Stimulated activated naive CD8-positive, alpha-beta T cell treated with anti-CD3 and anti-CD28 coated beads, Interleukin-15, Interleukin-2, amounts not matched to agents 100 U/mL and 50 U/mL, for 24 hours (primary cell): ENCODE results near the gene FAM53B.

ENCODE experiments used
- ATAC-seq: fragments of 150-1000 bp; cut with Tn5 transposase; one replicate; pipeline ENCODE4 v1.10.0; 2021
- DNase-seq: peaks from one replicate; pipeline ENCODE4 v3.0.0; 2021

FAM53B gene

DNA sequence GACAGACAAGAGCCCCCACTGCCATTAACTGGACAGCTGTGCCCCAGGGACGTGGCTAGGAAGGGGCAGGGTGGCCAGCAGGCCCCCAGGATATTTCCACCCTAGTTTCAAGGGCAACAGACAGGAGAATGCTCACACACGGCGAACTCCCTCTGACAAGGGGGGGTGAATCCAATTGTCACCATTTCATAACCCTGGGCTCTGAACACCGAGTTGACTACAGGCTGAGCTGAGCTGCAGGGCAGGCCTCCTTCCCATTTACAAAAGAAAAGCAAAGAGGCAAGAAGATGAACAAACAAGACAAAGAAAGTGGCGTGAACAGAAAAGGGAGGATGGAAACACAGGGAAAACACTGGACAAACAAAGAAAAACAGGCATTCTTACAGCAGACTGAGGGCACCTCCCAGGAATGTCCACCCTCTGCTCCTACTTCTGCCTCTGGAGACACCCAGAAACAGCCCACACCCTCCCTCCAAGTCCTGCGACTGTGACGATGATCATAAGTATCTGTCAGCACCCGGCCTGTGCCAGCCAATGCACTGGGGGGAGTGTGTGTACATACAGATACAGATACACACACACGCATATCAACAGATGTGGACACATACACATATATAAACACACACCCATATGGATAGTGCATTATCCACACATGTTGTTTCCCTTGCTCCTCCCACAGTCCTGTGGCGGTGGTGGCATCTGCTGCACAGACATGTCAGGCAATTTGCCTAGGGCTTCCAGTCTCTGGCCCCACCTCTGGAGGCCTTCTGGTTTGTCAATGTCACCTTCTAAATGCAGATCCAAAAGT lies 66.2 kb downstream of the FAM53B start:
- ATAC-seq (no peak), DNase-seq (no peak)

DNA sequence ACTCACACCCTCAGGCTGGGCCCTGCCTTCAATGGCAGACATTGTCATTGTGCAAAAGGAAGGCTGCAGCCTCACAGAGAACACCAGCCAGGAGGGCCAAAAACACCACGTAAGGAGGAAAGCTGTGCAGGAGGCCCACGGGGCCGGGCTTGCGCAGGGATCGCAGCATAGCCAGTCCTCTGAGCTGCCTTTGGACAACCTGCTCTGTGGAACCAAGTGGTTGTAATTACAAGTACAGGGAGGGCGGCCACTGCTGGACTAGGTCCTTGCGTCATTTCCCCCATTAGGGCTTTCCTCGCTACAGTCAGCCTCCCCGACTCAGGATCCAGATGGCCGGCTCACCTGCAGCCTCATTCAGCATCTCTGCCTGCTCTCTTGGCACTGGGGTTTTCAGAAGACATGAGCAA lies 66.9 kb downstream of the FAM53B start:
- no peak for ATAC-seq

DNA sequence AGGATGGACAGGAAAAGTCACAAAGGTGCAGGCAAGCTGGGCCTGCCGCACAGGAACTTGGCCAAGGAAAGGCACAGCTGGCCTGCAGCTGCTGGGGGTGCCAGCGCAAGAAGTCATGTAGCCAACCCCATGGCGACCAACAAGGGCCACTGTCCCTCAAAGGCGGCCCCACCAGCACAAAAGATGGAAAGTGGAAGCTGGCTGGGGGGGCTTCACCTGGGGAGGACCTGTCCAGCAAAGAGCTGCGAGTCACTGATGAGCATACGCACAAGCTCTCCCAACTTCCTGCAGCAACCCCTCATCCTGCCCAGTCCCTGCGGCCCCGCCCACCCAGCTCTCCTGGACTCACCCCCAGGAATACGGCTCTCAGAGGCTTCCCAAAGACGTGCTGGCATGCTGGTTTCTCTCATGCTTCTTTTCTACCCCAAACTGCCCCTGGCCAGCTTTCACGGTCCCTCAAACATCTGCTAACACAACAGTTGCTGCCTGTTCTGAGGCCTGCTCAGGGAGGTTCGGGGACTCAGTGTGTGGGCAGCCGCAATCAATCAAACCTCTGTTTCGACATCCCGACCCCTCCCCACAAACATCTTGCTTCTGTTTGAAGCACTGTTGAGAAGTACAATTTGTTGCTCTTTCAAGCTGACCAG lies 67.6 kb downstream of the FAM53B start:
- no peak for DNase-seq
- ATAC-seq: no peak

More for the DNA sequence above, 66.9 kb downstream of the FAM53B start:
- no peak for DNase-seq

DNA sequence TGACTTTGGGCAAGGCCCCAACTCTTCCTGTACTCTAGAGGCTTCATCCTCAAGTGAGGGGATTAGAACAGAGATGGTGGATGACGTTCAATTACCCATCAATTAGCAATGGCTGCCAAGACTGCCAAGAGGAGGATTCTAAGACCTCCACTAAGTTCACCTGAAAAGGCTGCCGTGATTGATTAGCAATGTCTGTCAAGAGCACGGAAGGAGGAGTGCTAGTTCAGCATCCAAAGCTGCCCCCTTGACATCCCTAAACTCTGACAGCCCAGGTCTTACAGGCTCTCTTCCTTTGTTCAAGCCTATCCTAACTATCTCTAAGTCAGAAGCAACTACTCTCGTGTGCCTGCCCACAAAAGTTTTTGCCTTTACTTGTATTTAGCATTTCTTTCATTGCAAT lies 68.4 kb downstream of the FAM53B start:
- no peak for ATAC-seq
- DNase-seq: no peak

DNA sequence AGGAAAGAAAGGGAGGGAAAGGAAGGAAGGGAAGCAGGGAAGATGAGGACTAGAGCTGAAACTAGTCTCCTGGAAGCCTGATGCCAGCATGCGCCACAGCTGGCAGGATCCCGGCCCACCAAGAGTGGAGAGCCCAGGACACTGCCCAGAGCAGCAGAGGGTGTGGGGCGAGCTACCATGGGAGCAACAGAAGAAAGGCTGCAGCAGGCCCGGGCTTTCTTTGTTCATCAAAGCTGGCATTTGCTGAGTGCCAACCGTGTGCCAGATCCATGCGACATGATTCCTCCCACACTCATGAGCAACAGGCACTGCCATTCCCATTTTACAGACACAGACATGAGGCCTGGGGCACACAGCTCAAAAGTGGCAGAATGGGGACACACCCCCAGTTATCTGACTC lies 68.9 kb downstream of the FAM53B start:
- no peak for DNase-seq
- no peak for ATAC-seq

DNA sequence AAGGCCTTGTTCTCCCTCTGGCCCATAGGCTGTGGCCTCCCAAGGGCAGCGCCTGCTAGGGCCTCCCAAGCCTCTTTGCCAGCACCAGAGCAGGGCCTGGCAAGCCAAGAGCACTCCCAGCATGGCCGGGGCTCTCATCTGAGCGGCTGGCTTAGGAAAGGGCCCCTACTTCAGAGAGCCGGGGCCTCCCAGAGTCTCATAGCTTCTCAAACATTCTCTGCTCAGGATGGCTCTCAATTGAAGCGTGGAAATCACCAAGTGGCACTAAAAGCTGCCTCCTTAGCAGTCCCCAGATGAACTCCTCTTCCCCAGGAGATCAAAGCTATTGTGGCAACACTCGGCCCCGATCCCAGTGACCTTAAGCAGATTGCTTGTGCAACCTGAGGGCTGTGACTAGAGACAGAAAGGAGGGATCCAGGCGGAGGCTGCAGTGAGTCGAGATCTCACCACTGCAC lies 69.4 kb downstream of the FAM53B start:
- ATAC-seq (no peak), DNase-seq (no peak)

DNA sequence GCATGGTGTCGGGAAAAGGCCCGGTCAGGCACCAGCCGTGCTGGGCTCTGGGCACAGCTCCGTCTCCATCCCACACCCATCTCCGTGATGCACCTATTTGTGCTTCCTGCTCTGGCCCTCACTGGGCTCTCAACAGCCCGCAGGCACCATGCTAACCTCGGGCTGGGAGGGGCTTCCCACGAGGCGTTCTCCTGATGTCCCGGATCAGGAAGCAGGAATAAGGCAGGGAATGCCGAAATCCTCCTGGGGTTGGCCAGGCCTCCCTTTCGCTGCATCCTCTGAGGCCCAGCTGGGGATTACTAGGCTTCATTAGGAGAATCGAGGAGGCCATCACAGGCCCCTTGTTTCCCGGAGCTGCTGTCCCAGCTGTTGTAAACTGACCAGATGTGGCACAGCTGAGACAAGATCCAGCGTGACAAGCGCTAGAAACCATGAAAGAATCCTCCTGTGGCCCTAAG lies 72.0 kb downstream of the FAM53B start:
- DNase-seq (no peak), ATAC-seq (no peak)

DNA sequence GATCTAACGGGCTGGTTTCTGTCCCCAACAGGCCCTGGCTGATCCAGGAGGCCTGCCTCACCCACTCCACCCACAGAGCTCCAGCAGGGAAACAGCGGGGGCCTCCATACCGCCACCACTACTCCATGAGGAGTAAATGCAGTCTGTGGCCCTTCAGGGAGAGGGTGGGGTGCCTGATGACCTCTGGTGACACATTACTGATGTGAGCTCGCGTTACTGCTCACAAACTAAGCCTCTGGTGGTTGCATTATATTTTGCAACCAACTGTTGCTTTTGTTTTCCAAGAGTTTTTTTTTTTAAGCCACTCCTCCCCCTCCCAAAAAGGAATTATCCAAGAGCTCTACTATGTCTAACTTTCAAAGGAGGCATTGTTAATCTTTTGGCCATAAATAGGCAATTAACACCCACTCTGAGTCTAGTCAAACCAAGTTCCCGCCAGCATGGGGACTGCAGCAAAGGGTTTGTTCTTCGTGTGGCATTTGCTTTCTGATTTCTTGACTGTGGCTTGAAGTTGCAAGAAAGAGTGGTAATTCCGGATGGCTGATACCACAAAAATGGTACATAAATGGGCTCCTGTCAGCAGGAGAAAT lies 72.6 kb downstream of the FAM53B start:
- no peak for DNase-seq
- peak; percentile 53 for ATAC-seq

DNA sequence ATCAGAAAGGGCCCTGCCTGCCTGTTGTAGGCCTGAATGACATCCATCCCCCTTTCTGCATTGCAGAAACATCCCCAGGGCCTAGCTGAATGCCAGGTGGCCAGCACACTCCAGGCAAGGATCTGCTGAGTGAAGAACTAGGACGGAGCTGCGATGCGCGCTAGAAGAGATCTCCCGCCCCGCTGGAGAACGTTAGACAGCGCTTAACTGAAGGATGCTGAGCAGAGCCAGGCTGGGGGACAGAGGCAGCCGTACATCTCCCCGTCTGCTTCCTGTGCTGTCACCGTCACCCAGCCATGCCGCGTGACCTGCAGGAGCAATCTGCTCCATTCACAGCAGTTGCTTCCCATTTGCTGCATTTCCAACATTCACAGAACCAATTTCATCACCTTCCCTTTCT lies 73.3 kb downstream of the FAM53B start:
- DNase-seq (no peak), ATAC-seq (no peak)

DNA sequence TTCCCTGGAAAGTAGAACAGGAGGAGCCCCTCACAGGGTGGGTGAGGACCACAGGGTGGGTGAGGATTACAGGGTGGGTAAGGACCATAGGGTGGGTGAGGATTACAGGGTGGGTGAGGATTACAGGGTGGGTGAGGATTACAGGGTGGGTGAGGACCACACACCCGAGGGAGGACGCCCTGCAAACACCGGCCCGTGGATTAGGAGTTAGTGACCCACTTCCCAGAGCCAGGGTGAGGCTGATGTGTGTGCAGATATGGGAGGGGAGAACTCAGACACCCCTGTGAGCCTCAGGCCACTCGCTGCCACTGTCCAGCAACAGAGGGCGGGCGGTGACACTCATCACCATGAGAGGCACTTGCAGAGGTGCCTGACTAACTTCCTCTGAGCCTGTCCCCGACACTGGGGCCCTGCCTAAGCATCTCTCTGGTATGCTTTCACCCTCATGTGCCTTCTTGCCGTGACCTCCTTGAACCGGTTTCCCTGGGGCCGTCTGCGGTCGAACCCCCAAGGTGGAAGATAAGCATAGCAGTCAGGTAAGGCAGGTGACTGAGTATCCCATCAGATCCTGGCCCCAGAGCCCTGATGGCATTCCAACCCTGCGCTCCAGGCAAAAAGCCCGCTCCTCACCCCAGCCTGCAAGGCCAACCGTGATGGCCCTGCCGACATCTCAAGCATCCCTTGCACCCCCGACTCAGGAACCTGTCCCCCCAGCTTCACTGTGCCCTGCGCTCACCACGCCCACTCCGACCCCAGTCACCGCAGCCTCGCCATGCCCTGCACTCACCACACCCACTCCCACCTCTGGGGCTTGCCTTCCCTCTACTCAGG lies 74.1 kb downstream of the FAM53B start:
- no peak for DNase-seq
- ATAC-seq: no peak

DNA sequence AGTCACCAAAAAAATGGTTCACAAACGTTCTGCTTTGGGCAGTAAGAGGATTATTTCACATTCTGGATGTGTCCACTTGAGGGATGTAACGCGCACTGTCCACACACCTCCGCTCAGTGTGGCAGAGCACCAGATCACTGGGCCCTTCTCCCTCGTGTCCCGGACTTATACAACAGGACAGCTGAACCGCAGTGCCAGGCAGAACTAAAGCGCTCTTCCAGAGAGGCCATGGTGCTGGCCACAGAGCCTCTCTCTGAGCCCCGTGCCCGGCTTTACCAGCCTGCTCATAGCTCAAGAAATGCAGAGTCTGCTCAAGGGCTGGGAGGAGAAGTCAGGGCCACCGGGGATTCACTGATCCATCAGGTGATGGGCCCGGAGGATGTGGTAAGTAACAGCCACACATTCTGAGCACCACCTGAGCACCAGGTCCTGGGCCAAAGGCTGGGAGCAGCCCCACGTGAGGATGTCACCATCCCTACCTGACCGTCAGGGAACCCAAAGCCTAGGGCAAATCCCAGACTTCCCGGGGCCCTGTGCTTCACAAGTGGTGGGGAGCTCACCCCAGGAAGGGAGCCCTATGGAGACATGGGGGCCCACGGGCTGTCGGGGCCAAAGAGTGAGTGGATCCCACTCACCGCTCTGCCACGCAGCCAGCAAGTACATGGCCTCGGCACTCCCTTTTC lies 74.9 kb downstream of the FAM53B start:
- ATAC-seq: no peak
- no peak for DNase-seq

DNA sequence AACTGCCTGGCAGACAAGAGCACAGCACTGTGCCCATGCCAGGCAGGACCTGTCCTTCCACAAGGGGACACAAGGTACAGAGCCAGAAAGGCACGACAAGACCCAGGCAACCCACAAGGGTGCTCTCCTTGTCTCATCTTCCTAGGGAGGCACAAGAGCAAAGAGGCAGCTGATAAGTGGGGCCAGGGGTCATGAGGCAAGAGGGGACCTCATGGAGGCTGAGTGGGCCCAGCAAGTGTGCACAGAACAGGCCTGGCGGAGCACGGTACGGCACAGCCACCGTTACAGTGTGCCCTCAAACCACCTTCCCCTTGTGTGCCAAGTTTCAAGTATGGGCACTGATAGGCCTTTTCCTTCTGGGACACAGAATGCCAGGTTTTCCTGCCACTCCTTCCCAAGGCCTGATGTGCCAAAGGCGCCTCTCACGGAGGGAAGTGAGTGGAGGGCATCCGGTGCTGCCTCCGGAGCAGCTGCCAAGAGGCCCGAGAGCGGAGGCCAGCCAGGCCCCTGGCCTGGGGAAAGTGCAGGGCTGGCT lies 75.6 kb downstream of the FAM53B start:
- ATAC-seq: no peak
- DNase-seq: no peak

DNA sequence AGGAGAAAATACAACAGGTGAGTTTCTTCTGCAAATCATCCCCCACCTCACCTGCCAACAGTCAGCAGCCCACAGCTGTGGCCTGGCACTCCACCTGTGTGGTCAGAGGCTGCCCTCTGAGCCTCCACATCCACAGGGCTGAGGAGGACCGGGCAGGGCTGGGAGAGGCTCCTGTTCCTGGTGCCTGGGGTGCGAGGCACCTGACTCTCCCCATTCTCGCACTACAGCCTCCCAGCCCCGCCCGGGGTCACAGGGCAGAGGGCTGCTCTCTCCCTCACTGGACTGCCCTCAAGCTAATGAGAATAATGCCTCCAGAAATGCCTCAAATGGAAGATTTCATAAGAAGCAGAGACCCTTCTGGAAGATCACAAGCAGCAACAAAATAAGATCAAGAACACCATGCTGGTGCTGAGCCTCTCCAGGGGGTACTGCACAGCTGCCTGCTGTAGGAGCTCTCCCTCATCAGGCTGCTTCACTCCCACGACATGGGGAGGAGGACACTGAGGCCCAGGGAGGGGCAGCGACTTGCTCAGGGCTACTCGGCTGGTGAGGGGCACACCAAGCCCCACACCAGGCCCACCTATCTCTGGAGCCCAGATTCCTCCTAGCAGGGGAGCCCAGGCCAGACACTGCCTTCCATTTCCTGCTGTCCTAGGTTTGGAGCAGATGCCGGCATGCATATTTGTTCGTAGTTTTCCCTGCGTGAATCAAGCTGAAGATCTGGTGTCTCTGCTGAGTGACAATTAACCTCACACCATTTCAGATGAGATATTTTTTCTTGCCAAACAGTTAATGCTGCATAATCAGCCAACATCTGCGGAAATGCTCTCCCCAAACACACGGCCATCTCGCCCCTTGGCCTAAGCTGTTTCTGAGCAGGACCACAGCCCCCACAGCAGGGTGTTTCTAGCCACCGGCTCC lies 76.5 kb downstream of the FAM53B start:
- DNase-seq: no peak
- ATAC-seq: no peak

DNA sequence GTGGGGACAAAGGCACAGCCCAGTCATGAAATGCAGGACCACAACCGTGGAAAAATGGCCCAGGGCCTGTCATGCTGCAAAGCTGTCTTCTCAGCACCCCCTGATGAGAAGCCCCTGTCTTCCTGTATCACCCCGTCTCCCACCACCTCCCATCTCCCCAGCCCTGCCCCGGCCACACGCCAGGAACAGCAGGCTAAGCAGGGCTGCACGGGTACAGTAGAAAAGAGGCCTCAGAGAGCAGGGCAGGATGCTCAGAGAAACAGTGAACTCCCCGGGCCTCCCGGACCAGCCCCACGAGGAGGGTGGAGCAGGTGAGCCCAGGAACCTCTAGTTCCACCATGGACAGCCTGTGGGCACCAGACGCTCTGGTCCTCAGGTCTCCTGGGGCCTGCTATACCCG lies 77.7 kb downstream of the FAM53B start:
- no peak for ATAC-seq
- DNase-seq: no peak

DNA sequence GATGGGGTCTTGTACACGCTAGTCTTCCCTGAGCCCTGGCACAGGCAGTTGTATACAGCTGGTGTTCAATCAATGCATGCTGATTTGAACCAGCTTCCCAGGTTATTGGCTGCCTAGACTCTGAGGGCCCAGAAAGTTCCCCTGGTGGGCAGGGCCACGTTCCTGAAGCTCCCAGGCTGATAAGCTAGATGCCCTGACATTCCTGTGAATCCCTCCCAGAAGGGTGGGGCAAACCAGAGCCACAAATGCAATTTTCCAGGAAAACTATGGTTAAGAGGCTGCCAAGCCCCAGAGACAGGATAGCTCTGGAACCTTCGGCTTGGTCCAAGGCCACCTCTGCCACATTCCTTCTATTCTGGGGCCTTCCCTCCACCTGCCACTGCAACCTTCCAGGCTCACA lies 78.2 kb downstream of the FAM53B start:
- ATAC-seq (no peak), DNase-seq (no peak)

DNA sequence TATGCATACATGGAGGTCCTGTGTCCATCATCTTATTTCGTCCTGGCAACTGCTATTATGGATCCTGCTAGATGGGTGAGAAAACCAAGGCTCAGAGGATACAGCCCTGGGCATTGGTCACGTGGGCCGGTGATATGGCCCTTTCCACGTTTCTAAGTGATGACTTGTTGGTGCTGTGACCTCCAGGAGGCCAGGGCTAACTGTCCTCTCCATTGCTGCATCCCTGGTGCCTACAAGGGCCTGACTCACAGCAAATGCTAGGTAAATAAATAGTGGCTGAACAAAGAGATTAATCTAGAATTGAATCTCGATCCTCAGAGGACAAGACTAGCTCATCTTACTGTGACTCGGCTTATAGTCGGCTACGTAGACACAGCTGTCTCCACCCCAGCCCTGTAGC lies 78.6 kb downstream of the FAM53B start:
- no peak for DNase-seq
- no peak for ATAC-seq

DNA sequence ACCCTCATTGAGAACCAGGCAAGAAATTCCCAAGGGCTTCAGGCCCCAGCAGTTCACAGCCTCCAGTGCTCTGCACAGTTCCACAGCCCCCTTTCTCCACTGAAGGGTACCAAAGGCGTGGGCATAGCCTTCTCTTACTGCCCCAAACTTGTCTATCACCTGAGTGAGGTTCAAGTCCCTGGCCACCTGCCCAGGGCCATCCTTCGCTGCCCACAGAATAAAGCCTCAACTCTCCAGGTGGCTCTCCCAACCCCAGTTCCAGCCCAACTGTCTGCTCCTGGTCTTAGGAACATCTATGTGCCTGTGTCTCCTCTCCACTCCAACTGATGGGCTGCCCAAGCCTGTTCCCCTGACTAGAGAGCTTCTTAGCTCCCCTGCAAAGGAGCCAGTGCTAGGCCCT lies 79.1 kb downstream of the FAM53B start:
- ATAC-seq (no peak), DNase-seq (no peak)

DNA sequence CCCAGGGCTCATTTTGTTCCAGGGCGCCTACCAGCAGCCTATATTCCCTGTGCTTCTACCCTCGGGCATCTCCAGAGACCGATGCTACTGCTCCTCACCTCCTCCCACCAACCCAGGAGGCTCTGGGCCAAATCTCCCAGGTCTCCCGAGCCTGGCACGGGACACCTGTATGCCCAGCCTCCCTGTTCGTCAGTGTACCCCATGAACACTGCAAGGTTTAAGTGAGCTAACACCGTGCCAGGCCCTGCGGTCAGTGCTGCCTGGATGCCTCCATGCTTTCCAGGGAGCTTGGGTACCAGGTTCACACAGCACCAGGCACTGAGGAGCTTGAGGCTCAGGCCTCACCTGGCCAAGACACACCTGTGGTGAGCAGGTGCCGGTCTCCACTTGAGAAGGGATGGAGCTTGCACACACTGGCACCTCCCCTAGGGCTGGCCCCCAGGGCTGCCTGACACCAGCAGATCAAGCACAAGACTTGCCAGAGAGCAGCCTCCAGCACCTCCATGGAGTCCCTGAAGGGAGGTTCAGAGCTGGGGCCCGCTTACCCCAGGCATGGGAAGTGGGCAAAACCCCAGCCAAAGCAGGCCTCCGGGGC lies 80.3 kb downstream of the FAM53B start:
- no peak for ATAC-seq

DNA sequence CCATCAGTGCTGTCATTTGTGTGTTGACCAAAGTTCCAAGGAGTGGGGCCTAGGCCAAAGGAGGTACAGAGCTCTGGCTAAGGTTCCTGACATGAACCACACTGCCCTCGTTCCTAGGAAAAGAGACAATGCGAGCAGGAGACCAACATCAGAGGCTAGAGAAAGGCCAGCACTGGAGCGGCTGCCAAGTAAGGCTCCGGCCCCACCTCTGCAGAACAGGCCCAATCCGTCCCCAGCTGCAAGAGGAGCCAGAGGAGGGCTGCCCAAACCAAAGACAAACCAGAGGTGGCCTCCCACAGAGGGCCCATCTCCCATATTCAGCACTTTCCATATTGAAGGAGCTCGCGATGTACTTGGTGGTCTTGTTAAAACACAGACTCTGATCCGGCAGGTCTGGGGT lies 81.0 kb downstream of the FAM53B start:
- DNase-seq (no peak), ATAC-seq (no peak)

More for the DNA sequence above, 80.3 kb downstream of the FAM53B start:
- DNase-seq: no peak

DNA sequence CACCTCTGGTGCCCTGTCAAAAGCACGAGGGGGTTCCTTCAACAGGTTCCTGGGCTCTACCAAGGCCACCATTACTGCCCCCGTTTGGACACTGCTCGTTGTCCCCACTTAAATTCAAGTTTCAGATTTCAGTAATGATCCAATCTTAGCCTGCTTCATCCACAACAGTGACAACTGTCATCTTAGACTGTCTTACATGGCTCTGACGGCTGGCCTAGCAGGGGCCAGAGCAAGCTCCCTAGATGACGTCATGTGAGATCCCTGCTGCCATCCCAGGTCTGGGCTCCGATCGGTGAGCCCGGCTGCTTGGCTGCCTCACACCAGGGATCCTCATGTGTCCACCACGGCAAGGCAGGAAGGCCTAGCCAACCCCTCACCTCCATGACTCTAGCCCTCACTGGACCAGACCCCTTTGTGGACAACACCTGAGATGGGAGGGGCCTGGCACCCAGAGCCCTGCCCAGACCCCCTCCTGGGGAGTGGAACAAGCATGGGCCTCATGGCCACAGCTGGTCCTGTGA lies 82.5 kb downstream of the FAM53B start:
- no peak for ATAC-seq
- DNase-seq: no peak
